ENCODE measurements around the gene MSLN. TPM values are rescaled to one million over a fixed set of nuclear protein-coding genes. Genes with fewer than 3 reads are reported as not detected.

Gene MSLN
- polyA plus RNA-seq, 1 of the 3 experiments (the other 2 are of a cell fraction) = 0.02 TPM

- CTCF ChIA-PET = interaction anchor here (0.9 kb wide), 1 partner anchor 122 kb away, joined by 4 read pairs; the partner anchor contains the start of gene RHOT2
- no peak for TF ChIP-seq RCOR1 (IDR thresholded peaks at IDR 0.05; ENCODE audit: low read length)
- TF ChIP-seq YY1 (IDR thresholded peaks at IDR 0.05; ENCODE audit: low read depth) = no peak
- TF ChIP-seq CTCF (IDR thresholded peaks at IDR 0.05) = no peak
- no peak for TF ChIP-seq USF2 (IDR thresholded peaks at IDR 0.05; ENCODE audit: borderline replicate concordance, low read depth, low read length)
- TF ChIP-seq POLR2AphosphoS5 (IDR thresholded peaks at IDR 0.05; ENCODE audit: low read depth, low read length) = no peak
- TF ChIP-seq SIN3A (IDR thresholded peaks at IDR 0.05; ENCODE audit: borderline replicate concordance, low read depth, low read length) = no peak
- TF ChIP-seq IRF3 (IDR thresholded peaks at IDR 0.05; ENCODE audit: low read depth, low read length) = no peak
- no peak for TF ChIP-seq CHD2 (IDR thresholded peaks at IDR 0.05; ENCODE audit: low read length, partially characterized antibody)
- no peak for TF ChIP-seq EZH2phosphoT487 (IDR thresholded peaks at IDR 0.05; ENCODE audit: borderline replicate concordance, low read depth)
- no peak for TF ChIP-seq JUND (IDR thresholded peaks at IDR 0.05)
- TF ChIP-seq REST (IDR thresholded peaks at IDR 0.05; ENCODE audit: low read depth, low read length) = no peak
- TF ChIP-seq PBX3 (IDR thresholded peaks at IDR 0.05) = no peak
- TF ChIP-seq FOXM1 (IDR thresholded peaks at IDR 0.05; ENCODE audit: low read depth) = no peak
- no peak for TF ChIP-seq GABPA (IDR thresholded peaks at IDR 0.05; ENCODE audit: low read depth)
- TF ChIP-seq USF1 (IDR thresholded peaks at IDR 0.05; ENCODE audit: borderline replicate concordance, low read depth) = no peak
- no peak for TF ChIP-seq ELF1 (IDR thresholded peaks at IDR 0.05)
- no peak for TF ChIP-seq NRF1 (IDR thresholded peaks at IDR 0.05; ENCODE audit: low read depth, low read length)
- no peak for TF ChIP-seq ZBTB33 (IDR thresholded peaks at IDR 0.05; ENCODE audit: borderline replicate concordance, low read depth)
- no peak for TF ChIP-seq TAF1 (IDR thresholded peaks at IDR 0.05; ENCODE audit: borderline replicate concordance, low read depth, low read length)
- no peak for TF ChIP-seq RAD21 (IDR thresholded peaks at IDR 0.05; ENCODE audit: low read length)
- peaks cover 0 to 13% of the 10 kb centered on the region in 2 experiments for H3K36me3 ChIP-seq (replicated peaks in 1 of 2; ENCODE audit: control insufficient read depth in 1 of 2, insufficient read depth in 2 of 2, low read length in 1 of 2)
Observed at GRCh38 chr16:790086-790485, 29.6 kb downstream of the MSLN start.

More at GRCh38 chr16:790086-790485, 29.6 kb downstream of the MSLN start:
- Histone ChIP-seq H3K9ac (no peak overlapping the region), H3K9me3 (no peaks in the 10 kb centered on the region), H2AFZ (ENCODE audit: low read depth) (no peak overlapping the region), H3K4me1 (ENCODE audit: control insufficient read depth in 1 of 2, insufficient read depth in 2 of 2, low read depth in 1 of 2, low read length in 1 of 2) (peaks cover 0 to 19% of the 10 kb centered on the region in 2 experiments; a peak in 1 of 4 replicates), H4K20me1 (ENCODE audit: insufficient read depth) (peaks cover 20% of the 10 kb centered on the region; the same call in 1 of the 2 replicates), H3K79me2 (ENCODE audit: insufficient read depth) (peaks cover 31% of the 10 kb centered on the region), H3K4me2 (no peak overlapping the region), H3F3A (replicated peaks; ENCODE audit: insufficient read depth) (no peaks in the 10 kb centered on the region), H3K4me3 (ENCODE audit: low read depth in 2 of 2, low read length in 1 of 2) (no peak overlapping the region), H3K27me3 (ENCODE audit: insufficient read depth) (no peaks in the 10 kb centered on the region), H3K9me2 (no peaks in the 10 kb centered on the region), H3K27ac (ENCODE audit: low read depth in 2 of 2, low read length in 1 of 2) (no peak overlapping the region)
- POLR2A ChIA-PET = no interaction called here
- no peak for DNase-seq
- WGBS (ENCODE audit: low lambda C conversion rate) = 96% methylated on average over 15 of the region's 17 CpGs
